Non-pigmented ciliary epithelial cell (primary cell): ENCODE measurements around the gene CKAP2.
"Not testable (repeated sequence)": the region's sequence is repeated elsewhere in the genome, so short reads cannot be mapped to it uniquely, and the experiment has no call there.

Experiments
- DNase-seq: peaks from one replicate; pipeline ENCODE4 v3.0.0-alpha.2; 2010; ENCODE audit warnings: low read depth

Gene CKAP2

DNA sequence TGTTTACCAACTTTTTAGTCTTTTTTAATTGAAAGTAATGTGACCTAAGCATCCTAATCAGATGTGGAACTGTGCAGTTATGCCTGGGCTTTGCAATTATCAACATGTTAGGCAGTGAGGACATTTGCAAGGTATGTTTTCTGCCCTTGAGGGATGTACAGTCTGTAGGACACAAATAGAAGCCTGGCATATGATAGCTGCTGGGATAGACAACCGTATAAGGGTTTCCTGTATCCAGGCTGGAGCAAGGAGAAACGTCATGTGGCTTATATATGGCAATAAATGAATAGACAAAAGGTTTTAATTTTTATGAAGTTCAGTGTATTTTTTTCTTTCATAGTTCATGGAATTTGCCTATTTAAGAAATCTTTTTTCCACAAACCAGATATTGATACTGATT lies 2.8 kb upstream of the CKAP2 start:
- DNase-seq, result no peak

GRCh38 chr13:52454459-52454819 lies 839 bp upstream of the CKAP2 start:
- no peak for DNase-seq

DNA sequence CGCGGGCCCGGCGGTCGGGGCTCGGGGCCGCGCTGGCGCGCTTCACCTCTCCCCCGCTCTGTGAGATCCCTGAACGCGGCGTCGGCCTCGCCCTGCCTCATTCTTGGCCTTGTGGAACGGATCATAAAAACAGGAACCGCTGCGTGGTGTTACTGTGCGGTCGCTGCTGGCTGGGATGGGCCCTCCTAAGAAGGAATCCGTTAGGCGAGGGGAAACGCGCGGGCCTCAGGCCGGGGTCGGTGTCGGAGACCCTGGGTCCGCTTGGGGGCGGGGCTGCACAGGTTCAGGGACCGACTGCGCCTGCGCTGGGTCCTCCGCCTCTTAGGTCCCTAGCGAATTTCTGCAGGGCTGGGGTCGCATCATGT lies 381 bp downstream of the CKAP2 start:
- no peak for DNase-seq

DNA sequence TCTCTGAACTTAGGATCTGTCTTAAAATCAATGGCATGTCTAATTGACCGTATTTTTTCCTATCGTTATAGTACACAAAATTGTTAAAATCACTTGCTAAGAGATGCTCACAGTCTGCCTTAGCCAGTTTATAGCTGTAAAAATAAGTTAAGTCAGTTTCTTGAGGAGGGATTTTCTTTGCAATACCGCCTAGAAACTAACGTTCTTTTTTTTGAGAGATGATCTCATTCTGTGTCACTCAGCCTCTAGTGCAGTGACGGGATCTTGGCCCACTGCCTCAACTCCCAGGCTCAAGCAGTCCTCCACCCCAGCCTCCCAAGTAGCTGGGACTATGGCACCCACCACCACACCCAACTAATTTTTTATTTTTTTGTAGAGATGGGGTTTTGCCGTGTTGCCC lies 4.4 kb downstream of the CKAP2 start:
- no peak for DNase-seq

GRCh38 chr13:52461265-52461664 lies 6.0 kb downstream of the CKAP2 start:
- DNase-seq, result no peak

DNA sequence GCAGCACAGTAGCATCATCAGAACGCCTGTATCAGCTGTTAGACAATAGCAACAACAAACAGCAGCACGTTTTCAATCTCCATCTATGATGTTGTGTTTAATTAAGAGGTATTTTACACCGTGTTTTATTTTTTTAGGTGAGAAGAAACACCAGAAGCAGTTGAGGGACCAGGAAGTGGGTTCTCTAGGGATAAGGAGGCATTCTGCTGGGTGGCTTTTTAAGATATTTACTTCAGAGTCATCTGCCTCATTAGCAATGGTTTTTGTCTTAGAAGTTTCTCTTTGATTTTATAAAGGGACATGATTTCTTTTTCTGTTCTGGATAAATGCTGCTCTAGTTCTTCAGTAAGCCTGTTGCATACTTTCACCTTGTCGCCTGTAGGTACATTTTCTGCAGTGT lies 8.2 kb downstream of the CKAP2 start:
- no peak for DNase-seq

- DNase-seq, result not testable (repeated sequence)
Observed at GRCh38 chr13:52468487-52468886, 13.2 kb downstream of the CKAP2 start.

GRCh38 chr13:52480677-52481428 lies 25.6 kb downstream of the CKAP2 start:
- not testable (repeated sequence) for DNase-seq

DNA sequence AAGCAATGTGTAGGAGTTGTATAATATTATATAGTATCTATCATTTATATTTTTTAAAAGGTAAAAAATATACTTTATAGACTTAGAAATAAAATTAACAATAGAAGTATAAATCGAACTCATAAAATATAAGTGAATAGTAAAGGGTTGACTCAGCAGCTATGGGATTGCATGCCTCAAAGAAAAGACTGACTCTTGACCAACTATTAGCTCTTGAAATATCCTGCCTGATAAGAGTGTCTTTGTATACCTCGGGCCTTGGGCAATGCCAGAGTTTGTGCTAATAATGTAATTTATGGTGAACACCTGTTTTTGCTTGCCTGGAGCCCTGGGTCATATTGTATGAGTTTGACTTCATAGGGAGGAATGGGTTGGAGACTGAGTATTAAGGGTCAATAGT lies 31.8 kb downstream of the CKAP2 start:
- DNase-seq, result not testable (repeated sequence)

GRCh38 chr13:52488763-52489162 lies 33.5 kb downstream of the CKAP2 start:
- not testable (repeated sequence) for DNase-seq

DNA sequence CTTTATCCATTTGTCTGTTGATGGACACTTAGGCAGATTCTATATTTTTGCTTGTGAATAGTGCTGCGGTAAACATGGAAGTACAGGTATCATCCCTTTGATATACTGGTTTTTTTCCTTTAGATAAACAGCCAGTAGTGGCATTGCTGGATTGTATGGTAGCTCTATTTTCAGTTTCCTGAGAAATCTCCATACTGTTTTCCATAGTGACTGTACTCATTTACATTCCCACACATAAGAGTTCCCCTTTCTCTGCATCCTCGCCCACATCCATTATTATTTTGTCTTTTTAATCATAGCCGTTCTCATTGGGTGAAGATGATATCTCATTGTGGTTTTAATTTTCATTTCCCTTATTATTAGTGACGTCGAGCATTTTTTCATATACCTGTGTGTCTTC lies 35.7 kb downstream of the CKAP2 start:
- DNase-seq, result not testable (repeated sequence)

DNA sequence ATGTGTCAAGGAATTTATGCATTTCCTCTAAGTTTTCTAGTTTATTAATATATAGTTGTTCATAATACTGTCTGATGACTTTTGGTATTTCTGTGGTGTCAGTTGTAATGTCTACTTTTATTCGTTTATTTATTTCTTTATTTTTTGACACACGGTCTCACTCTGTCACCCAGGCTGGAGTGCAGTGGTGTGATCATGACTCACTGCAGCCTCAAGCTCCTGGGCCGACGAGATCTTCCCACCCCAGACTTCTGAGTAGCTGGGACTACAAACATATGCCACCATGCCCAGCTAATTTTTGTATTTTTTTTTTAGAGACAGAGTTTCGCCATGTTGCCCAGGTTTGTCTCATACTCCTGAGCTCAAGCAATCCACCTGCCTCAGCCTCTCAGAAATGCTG lies 39.0 kb downstream of the CKAP2 start:
- DNase-seq, result not testable (repeated sequence)

- DNase-seq, result not testable (repeated sequence)
Observed at GRCh38 chr13:52497979-52498378, 42.7 kb downstream of the CKAP2 start.

DNA sequence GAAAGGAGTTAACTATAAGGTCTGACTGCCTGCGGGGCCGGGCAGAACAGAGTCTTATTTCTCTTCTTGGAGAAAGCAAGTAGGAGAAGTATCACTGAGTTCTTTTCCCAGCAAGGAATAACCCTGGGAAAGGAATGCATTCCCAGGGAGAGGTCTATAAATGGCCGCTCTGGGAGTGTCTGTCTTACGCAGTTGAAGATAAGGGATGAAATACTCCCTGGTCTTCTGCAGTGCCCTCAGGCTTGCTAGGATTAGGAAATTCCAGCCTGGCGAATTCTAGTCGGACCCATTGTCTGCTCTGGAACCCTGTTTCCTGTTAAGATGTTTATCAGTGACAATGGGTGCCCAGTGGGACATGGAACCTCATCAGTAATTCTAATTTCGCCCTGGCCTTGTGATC lies 47.0 kb downstream of the CKAP2 start:
- DNase-seq, result not testable (repeated sequence)

DNA sequence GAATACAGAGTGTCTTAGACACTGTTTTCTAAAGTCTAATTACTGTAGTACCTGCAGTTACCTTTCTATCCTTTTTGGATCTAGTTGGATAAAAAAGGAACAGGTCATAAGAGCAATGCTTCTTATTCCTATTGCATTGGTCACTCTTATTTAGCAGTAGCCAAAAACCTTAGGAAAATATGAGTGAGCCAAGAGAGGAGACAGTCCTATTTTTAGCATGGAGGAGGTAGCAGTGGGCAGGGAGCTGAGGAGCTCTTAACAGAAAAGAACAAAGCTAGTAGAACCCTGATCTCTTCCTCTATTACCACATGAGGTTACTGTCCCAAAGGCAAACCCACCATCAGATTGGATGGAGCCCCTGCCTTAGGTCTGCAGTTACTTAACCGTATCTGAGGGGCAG lies 50.6 kb downstream of the CKAP2 start:
- DNase-seq, result not testable (repeated sequence)

DNA sequence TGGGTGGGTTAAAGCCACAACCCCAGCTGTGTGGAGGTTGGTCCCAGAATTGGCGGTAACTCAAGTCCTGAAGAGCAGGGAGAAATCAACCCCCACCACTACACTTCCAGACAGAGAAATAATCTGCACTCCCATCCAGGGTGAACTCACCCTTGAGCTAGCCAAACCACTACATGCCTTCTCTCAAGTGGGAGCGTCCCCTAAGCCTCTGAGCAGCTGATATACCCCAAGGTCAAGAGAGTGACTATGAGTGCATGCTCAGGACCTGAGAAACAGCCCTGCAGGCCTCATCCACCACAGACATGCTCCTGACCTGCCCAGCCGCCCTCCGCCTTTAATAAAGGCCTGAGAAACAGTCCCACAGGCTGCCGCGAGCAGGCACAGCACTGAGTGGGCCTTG lies 54.3 kb downstream of the CKAP2 start:
- DNase-seq, result not testable (repeated sequence)

- DNase-seq, result not testable (repeated sequence)
Observed at GRCh38 chr13:52510221-52510797, 55.0 kb downstream of the CKAP2 start.

DNA sequence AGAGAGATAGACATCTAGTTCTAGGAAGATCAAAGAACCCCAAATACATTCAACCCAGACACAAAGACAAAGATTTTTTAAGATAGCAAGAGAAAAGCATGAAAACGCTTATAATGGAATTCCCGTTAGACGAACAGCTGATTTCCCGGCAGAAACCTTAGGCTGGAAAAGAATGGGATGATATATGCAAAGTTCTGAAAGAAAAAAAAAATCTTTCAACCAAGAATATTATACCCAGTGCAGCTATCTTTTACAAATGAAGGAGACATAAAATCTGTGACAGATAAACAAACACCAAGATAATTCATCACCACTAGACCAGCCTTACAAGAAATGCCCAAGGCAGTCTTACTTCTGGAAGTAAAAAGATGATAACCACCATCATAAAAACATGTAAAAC lies 56.3 kb downstream of the CKAP2 start:
- DNase-seq, result not testable (repeated sequence)

DNA sequence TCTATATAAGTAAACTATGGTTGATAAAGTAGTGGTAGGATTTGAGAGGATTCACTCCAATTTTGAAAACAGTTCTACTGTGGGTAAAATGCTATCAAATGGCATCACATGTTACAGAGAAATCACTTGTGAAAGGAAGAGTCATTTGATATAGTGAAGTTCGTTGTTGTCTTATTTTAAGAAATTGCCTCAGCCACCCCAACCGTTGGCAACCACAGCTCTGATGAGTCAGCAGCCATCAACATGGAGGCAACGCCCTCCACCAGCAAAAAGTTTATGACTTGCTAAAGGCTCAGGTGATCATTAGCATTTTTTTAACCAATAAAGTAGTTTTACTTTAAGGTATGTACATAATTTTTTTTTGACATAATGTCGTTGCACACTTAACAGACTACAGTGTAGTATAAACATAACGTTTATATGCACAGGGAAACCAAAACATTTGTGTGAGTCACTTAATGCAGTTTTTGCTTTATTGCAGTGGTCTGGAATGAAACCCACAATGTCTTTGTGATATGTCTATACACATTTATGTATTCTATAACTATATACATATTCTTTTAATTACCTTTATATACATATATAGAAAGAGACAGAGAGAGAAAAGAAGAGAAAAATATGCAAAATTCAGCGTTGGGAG lies 58.8 kb downstream of the CKAP2 start:
- not testable (repeated sequence) for DNase-seq

DNA sequence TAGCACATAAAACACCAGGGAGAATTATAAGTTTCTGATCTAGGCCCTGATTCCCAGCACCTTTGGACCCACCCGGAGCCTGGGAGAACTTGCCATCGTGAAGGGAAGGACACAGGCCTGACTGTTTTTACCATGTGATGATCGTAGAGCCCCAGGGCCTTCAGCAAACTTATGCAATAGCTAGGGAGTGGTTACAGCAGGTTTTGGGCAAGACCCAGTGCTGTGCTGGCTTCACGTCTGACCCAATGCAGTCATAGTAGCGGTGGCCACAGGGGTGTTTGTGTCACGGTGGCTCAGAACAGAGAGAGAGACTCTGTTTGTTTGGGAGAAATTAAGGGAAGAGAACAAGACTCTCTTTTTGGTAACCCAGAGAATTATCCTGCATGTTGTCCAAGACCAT lies 68.0 kb downstream of the CKAP2 start:
- DNase-seq, result not testable (repeated sequence)
